SK-N-SH treated with all-trans-retinoic acid at 6 μM for 48 hours (cell line): ENCODE results near the gene BLOC1S1.

ENCODE experiments used
- RARB ChIP-seq: fragments of 250-450 bp; sonication (Bioruptor Pico); IDR thresholded peaks from 2 replicates; pipeline ENCODE4 v1.8.0; 2021; ENCODE audit warnings: mild to moderate bottlenecking, moderate library complexity
- ZFP3 ChIP-seq: fragments of 250-450 bp; sonication (Bioruptor Pico); IDR thresholded peaks from 2 replicates; pipeline ENCODE4 v1.5.0; 2020; ENCODE audit warnings: mild to moderate bottlenecking, moderate library complexity
- TF ChIP-seq, protein P1 (sequence below): fragments of 250-450 bp; sonication (Bioruptor Pico); IDR thresholded peaks from 2 replicates; pipeline ENCODE4 v1.8.0; 2020; ENCODE audit warnings: mild to moderate bottlenecking, moderate library complexity, borderline replicate concordance
- TF ChIP-seq, protein P2 (sequence below): fragments of 250-450 bp; sonication (Bioruptor Pico); IDR thresholded peaks from 2 replicates; pipeline ENCODE4 v1.5.1; 2020; ENCODE audit warnings: low read depth, mild to moderate bottlenecking, moderate library complexity

DNA sequence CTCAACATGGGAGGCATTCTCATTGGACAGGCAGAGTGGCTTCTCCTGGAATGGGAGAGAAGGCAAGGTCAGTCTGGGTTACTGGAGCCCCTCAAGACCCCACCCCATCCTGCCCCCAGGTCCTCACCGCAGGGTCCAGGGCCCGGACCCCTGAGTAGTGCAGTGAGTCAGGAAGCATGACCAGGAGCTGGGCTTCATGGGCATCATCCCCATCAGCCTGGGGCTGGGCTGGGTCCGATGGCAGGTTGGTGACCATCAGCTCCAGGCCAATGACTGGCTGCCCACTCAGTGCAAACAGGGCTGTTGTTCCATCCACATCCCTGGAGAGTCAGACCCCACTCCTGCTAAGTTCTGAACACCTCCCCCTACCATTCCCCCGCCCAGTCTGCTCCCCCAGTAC, 21.2 kb upstream of the BLOC1S1 start:
- TF ChIP-seq, protein P1, sequence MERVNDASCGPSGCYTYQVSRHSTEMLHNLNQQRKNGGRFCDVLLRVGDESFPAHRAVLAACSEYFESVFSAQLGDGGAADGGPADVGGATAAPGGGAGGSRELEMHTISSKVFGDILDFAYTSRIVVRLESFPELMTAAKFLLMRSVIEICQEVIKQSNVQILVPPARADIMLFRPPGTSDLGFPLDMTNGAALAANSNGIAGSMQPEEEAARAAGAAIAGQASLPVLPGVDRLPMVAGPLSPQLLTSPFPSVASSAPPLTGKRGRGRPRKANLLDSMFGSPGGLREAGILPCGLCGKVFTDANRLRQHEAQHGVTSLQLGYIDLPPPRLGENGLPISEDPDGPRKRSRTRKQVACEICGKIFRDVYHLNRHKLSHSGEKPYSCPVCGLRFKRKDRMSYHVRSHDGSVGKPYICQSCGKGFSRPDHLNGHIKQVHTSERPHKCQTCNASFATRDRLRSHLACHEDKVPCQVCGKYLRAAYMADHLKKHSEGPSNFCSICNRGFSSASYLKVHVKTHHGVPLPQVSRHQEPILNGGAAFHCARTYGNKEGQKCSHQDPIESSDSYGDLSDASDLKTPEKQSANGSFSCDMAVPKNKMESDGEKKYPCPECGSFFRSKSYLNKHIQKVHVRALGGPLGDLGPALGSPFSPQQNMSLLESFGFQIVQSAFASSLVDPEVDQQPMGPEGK (CRISPR knock-in tag) = no peak
- TF ChIP-seq, protein P2, sequence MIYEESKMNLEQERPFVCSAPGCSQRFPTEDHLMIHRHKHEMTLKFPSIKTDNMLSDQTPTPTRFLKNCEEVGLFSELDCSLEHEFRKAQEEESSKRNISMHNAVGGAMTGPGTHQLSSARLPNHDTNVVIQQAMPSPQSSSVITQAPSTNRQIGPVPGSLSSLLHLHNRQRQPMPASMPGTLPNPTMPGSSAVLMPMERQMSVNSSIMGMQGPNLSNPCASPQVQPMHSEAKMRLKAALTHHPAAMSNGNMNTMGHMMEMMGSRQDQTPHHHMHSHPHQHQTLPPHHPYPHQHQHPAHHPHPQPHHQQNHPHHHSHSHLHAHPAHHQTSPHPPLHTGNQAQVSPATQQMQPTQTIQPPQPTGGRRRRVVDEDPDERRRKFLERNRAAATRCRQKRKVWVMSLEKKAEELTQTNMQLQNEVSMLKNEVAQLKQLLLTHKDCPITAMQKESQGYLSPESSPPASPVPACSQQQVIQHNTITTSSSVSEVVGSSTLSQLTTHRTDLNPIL (CRISPR knock-in tag) = no peak
- TF ChIP-seq RARB (CRISPR knock-in tag) = no peak
- TF ChIP-seq ZFP3 (CRISPR knock-in tag) = no peak
